H9 (cell line): ENCODE results near the gene GAS6. TPM values are rescaled to one million over a fixed set of nuclear protein-coding genes. Genes with fewer than 3 reads are reported as not detected.

Source experiments
- DNase-seq: peaks from one replicate; pipeline ENCODE4 v3.0.0-alpha.2; 2017
- H2AFZ ChIP-seq: one replicate; pipeline ENCODE4 v1.6.1; 2013; ENCODE audit warnings: mild to moderate bottlenecking, low read length, control low read depth, moderate library complexity
- H2AK5ac ChIP-seq: 2 replicates; pipeline ENCODE4 v1.6.1; 2013; ENCODE audit warnings: low read length, control low read depth, mixed read lengths; ENCODE audit not compliant: insufficient read length
- H2BK120ac ChIP-seq: one replicate; pipeline ENCODE4 v1.6.1; 2013; ENCODE audit warnings: low read depth, mild to moderate bottlenecking, low read length, control low read depth, inconsistent platforms; ENCODE audit not compliant: poor library complexity, severe bottlenecking
- H2BK12ac ChIP-seq: 2 replicates; pipeline ENCODE4 v1.6.1; 2013; ENCODE audit warnings: low read length, control low read depth, mixed read lengths, low read depth; ENCODE audit not compliant: insufficient read length
- H2BK15ac ChIP-seq: 2 replicates; pipeline ENCODE4 v1.6.1; 2013; ENCODE audit warnings: low read depth, low read length, control low read depth
- H2BK20ac ChIP-seq: one replicate; pipeline ENCODE4 v1.6.1; 2013; ENCODE audit warnings: low read depth, mild to moderate bottlenecking, low read length, control low read depth, inconsistent platforms; ENCODE audit not compliant: poor library complexity, severe bottlenecking
- H2BK5ac ChIP-seq: 2 replicates; pipeline ENCODE4 v1.6.1; 2013; ENCODE audit warnings: low read length, control low read depth, mixed read lengths; ENCODE audit not compliant: insufficient read length
- H3K14ac ChIP-seq: 2 replicates; pipeline ENCODE4 v1.6.1; 2013; ENCODE audit warnings: low read length, control low read depth; ENCODE audit not compliant: insufficient read depth
- H3K18ac ChIP-seq: 2 replicates; pipeline ENCODE4 v1.6.1; 2013; ENCODE audit warnings: low read depth, mild to moderate bottlenecking, mixed read lengths, low read length, control low read depth; ENCODE audit not compliant: insufficient read length
- H3K23ac ChIP-seq: 2 replicates; pipeline ENCODE4 v1.6.1; 2013; ENCODE audit warnings: low read length, control low read depth, mixed read lengths, low read depth; ENCODE audit not compliant: insufficient read length
- H3K23me2 ChIP-seq: 2 replicates; pipeline ENCODE4 v1.6.1; 2013; ENCODE audit warnings: low read depth, mild to moderate bottlenecking, mixed read lengths, low read length, control low read depth; ENCODE audit not compliant: insufficient read length, poor library complexity, severe bottlenecking
- H3K27ac ChIP-seq: 2 replicates; pipeline ENCODE4 v1.5.1; 2013; ENCODE audit warnings: low read length, control low read depth, mixed read lengths, low read depth; ENCODE audit not compliant: insufficient read length
- H3K27me3 ChIP-seq: 2 replicates; pipeline ENCODE4 v1.6.1; 2013; ENCODE audit warnings: low read length, control low read depth, inconsistent platforms; ENCODE audit not compliant: insufficient read depth
- H3K4ac ChIP-seq: 2 replicates; pipeline ENCODE4 v1.6.1; 2013; ENCODE audit warnings: low read depth, mild to moderate bottlenecking, control low read depth, inconsistent platforms, low read length, moderate library complexity
- H3K4me1 ChIP-seq: 2 replicates; pipeline ENCODE4 v1.6.1; 2013; ENCODE audit warnings: low read length, control low read depth, inconsistent platforms; ENCODE audit not compliant: insufficient read depth
- H3K4me2 ChIP-seq: 2 replicates; pipeline ENCODE4 v1.6.1; 2013; ENCODE audit warnings: low read length, control low read depth, mixed read lengths; ENCODE audit not compliant: insufficient read length, insufficient read depth
- H3K56ac ChIP-seq: 2 replicates; pipeline ENCODE4 v1.6.1; 2013; ENCODE audit warnings: low read depth, mild to moderate bottlenecking, mixed read lengths, low read length, control low read depth; ENCODE audit not compliant: insufficient read length
- H3K79me1 ChIP-seq: 2 replicates; pipeline ENCODE4 v1.6.1; 2013; ENCODE audit warnings: low read depth, mild to moderate bottlenecking, moderate library complexity, low read length, control low read depth, inconsistent platforms; ENCODE audit not compliant: insufficient read depth, poor library complexity, severe bottlenecking
- H3K79me2 ChIP-seq: 2 replicates; pipeline ENCODE4 v1.6.1; 2013; ENCODE audit warnings: low read length, control low read depth, inconsistent platforms; ENCODE audit not compliant: insufficient read depth
- H3K9ac ChIP-seq: 2 replicates; pipeline ENCODE4 v1.6.1; 2013; ENCODE audit warnings: low read length, control low read depth, mixed read lengths; ENCODE audit not compliant: insufficient read length; ENCODE audit errors: extremely low read depth
- H3K9me3 ChIP-seq: one replicate; pipeline ENCODE4 v1.6.1; 2013; ENCODE audit warnings: low read depth, low read length, inconsistent platforms; ENCODE audit not compliant: control insufficient read depth
- H3T11ph ChIP-seq: one replicate; pipeline ENCODE4 v1.6.1; 2013; ENCODE audit warnings: mild to moderate bottlenecking, low read length, control low read depth, inconsistent platforms
- H4K20me1 ChIP-seq: one replicate; pipeline ENCODE4 v1.6.1; 2013; ENCODE audit not compliant: control insufficient read depth, insufficient read length, insufficient read depth
- H4K5ac ChIP-seq: 2 replicates; pipeline ENCODE4 v1.6.1; 2013; ENCODE audit warnings: low read depth, mild to moderate bottlenecking, mixed read lengths, low read length, control low read depth; ENCODE audit not compliant: insufficient read length
- H4K8ac ChIP-seq: replicated peaks from 2 replicates; pipeline ENCODE4 v1.6.1; 2013; ENCODE audit warnings: low read length, control low read depth, mixed read lengths, low read depth; ENCODE audit not compliant: insufficient read length
- H4K91ac ChIP-seq: 2 replicates; pipeline ENCODE4 v1.6.1; 2013; ENCODE audit warnings: low read depth, mild to moderate bottlenecking, moderate library complexity, mixed read lengths, low read length, control low read depth; ENCODE audit not compliant: insufficient read length
- H3K27ac Mint-ChIP-seq, 3 experiments: 2 replicates in 2 of 3; 3 replicates in 1 of 3; pipeline ENCODE4 v1.8.0; 2020 to 2021; ENCODE audit warnings: mixed read lengths in 3 of 3, mild to moderate bottlenecking in 1 of 3, moderate library complexity in 1 of 3
- H3K27me3 Mint-ChIP-seq: 2 replicates; pipeline ENCODE4 v1.8.0; 2021; ENCODE audit warnings: low read depth, mild to moderate bottlenecking, moderate library complexity, mixed read lengths
- H3K36me3 Mint-ChIP-seq, 3 experiments: 2 replicates in 2 of 3; 3 replicates in 1 of 3; pipeline ENCODE4 v1.8.0; 2020 to 2021; ENCODE audit warnings: low read depth in 3 of 3, mixed read lengths in 3 of 3; ENCODE audit not compliant: insufficient read depth in 1 of 3
- H3K4me1 Mint-ChIP-seq, 2 experiments: 2 replicates each; pipeline ENCODE4 v1.8.0; 2020; ENCODE audit warnings: mixed read lengths in 2 of 2
- H3K4me3 Mint-ChIP-seq, 2 experiments: 2 replicates in 1 of 2; 3 replicates in 1 of 2; pipeline ENCODE4 v1.8.0; 2020 to 2021; ENCODE audit warnings: mild to moderate bottlenecking in 2 of 2, mixed read lengths in 2 of 2, moderate library complexity in 1 of 2
- H3K9me3 Mint-ChIP-seq, 2 experiments: 2 replicates in 1 of 2; 3 replicates in 1 of 2; pipeline ENCODE4 v1.8.0; 2020; ENCODE audit warnings: mild to moderate bottlenecking in 2 of 2, mixed read lengths in 2 of 2, moderate library complexity in 1 of 2
- WGBS: extraction: QIAGEN DNeasy Blood & Tissue Kit; methylation state at CpG from one replicate; pipeline ENCODE4 v1.1.7; 2013; ENCODE audit warnings: missing lambda C conversion rate, low lambda C conversion rate, mixed read lengths; ENCODE audit not compliant: insufficient read length; ENCODE audit errors: extremely low coverage; 5-methylcytosine and 5-hydroxymethylcytosine counted together
- total RNA-seq: library from RNA; stranded (reverse); gene quantifications from 2 replicates; pipeline ENCODE4 v1.2.1, GENCODE V29; 2021
- TF ChIP-seq, protein P1 (sequence below): fragments of 200-600 bp; sonication (generic); conservative IDR thresholded peaks from 3 replicates; pipeline ENCODE4 v1.8.0; 2021; ENCODE audit warnings: antibody characterized with exemption, mild to moderate bottlenecking

GAS6 gene
- total RNA-seq, 1 experiment from 2014 or later: 20.5 TPM

DNA sequence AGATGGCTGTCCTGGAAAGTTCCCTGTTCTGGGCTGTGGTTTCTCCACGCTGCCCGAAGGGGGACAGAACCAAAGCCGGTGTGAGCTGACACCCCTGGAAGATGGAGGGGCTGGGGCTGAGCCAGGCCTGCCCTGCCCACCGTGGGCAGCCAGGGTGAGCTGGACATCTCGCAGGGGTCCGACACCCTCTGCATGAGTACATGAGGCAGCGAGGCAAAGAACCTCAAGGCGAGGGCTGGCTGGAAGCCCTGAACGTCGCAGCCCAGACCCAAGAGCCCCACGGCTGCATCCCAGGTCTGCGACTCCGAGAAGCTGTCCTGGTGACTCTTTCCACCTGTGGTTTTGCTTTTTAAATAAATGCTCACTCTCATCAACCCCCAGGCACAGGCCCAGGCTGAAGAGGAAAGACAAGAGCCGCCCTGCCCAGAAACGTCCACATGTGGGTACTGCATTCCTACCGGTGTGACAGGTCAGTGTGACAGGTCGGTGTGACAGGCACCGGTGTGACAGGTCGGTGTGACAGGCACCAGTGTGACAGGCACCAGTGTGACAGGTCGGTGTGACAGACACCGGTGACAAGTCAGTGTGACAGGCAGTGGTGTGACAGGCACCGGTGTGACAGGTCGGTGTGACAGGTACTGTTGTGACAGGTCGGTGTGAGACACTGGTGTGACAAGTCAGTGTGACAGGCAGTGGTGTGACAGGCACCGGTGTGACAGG lies 30.6 kb downstream of the GAS6 start:
- no peaks in the 10 kb centered on the region for H3K9me3 Mint-ChIP-seq
- no peak for DNase-seq
- no peak overlapping the region for H3K9ac ChIP-seq
- no peaks in the 10 kb centered on the region for H3K79me1 ChIP-seq
- H3K27me3 ChIP-seq: no peaks in the 10 kb centered on the region
- no peaks in the 10 kb centered on the region for H4K20me1 ChIP-seq
- peaks cover 16 to 19% of the 10 kb centered on the region in 2 experiments for H3K4me1 Mint-ChIP-seq
- H2BK120ac ChIP-seq: no peak overlapping the region
- H4K91ac ChIP-seq: no peak overlapping the region
- H3T11ph ChIP-seq: no peak overlapping the region
- TF ChIP-seq, protein P1, sequence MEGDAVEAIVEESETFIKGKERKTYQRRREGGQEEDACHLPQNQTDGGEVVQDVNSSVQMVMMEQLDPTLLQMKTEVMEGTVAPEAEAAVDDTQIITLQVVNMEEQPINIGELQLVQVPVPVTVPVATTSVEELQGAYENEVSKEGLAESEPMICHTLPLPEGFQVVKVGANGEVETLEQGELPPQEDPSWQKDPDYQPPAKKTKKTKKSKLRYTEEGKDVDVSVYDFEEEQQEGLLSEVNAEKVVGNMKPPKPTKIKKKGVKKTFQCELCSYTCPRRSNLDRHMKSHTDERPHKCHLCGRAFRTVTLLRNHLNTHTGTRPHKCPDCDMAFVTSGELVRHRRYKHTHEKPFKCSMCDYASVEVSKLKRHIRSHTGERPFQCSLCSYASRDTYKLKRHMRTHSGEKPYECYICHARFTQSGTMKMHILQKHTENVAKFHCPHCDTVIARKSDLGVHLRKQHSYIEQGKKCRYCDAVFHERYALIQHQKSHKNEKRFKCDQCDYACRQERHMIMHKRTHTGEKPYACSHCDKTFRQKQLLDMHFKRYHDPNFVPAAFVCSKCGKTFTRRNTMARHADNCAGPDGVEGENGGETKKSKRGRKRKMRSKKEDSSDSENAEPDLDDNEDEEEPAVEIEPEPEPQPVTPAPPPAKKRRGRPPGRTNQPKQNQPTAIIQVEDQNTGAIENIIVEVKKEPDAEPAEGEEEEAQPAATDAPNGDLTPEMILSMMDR: no peak
- no peaks in the 10 kb centered on the region for H3K23me2 ChIP-seq
- no peak overlapping the region for H2BK15ac ChIP-seq
- H2AK5ac ChIP-seq: no peak overlapping the region
- no peaks in the 10 kb centered on the region for H3K9me3 ChIP-seq
- no peak overlapping the region for H3K18ac ChIP-seq
- no peak overlapping the region for H2BK5ac ChIP-seq
- H3K4ac ChIP-seq: no peak overlapping the region
- H3K4me2 ChIP-seq: no peak overlapping the region
- no peak overlapping the region for H4K8ac ChIP-seq
- no peak overlapping the region for H2BK12ac ChIP-seq
- H4K5ac ChIP-seq: no peak overlapping the region
- no peak overlapping the region for H2AFZ ChIP-seq
- no CpG with 5 or more reads among the region's 25 CpGs for WGBS
- H3K36me3 Mint-ChIP-seq: peaks cover 11 to 47% (median 20%) of the 10 kb centered on the region in 3 experiments; a peak in 6 of 7 replicates
- H3K56ac ChIP-seq: no peak overlapping the region
- H3K23ac ChIP-seq: no peak overlapping the region
- no peak overlapping the region for H2BK20ac ChIP-seq
- no peak overlapping the region for H3K4me3 Mint-ChIP-seq
- H3K27me3 Mint-ChIP-seq: no peaks in the 10 kb centered on the region
- H3K27ac ChIP-seq: no peak overlapping the region
- H3K14ac ChIP-seq: no peak overlapping the region; the same call in 1 of the 2 replicates
- H3K4me1 ChIP-seq: no peaks in the 10 kb centered on the region
- no peak overlapping the region for H3K27ac Mint-ChIP-seq
- H3K79me2 ChIP-seq: no peaks in the 10 kb centered on the region
